HG03342 (cell line): ENCODE data around the gene ADSL.
A peak's percentile ranks its signal among the peaks of the same experiment; 100 is the strongest.

Experiments used
- ATAC-seq: cut with Tn5 transposase; IDR thresholded peaks from one replicate; pipeline ENCODE4 v1.9.1; 2021; ENCODE audit warnings: mild to moderate bottlenecking, moderate library complexity; ENCODE audit not compliant: unreplicated experiment

Gene ADSL

DNA sequence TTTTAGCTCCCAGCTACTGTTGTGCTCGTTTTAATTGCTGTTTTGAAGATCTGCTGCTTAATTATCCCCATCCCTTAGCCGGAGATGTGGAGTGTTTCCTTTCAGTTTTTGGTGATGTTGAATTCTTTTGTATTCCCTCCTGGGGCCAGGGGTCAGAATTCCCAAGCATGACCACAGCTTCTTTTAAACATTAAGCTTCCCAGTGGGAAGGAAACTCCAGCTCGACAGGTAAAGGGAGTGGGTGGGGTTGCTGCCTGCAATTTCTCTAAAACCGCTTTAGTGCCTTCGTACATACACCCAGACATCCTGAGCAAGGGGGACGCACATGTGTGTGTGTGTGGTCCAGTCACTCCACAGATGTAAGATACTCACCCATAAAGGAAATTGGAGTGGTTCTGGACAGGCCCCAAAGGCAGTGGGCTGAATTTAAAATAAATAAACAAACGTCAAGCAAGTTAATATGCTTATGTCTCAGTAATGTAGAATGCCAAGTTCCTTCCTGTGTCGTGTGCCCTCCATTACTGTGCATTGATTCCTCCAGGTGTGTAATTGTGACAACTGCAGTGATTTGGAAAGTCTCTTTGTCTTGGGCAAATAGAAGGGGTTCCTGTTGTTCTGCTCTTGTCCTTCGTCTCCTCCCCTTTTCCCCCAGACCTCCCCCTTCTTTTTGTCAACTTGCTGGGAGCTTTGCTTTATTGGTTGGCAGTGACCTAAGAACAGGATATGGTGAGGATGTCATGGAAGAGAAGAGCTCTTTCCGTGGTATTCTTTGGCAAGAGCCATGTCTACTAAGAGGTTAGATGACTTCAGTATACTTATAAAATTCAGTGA is 19.2 kb upstream of the ADSL start:
- no peak for ATAC-seq

DNA sequence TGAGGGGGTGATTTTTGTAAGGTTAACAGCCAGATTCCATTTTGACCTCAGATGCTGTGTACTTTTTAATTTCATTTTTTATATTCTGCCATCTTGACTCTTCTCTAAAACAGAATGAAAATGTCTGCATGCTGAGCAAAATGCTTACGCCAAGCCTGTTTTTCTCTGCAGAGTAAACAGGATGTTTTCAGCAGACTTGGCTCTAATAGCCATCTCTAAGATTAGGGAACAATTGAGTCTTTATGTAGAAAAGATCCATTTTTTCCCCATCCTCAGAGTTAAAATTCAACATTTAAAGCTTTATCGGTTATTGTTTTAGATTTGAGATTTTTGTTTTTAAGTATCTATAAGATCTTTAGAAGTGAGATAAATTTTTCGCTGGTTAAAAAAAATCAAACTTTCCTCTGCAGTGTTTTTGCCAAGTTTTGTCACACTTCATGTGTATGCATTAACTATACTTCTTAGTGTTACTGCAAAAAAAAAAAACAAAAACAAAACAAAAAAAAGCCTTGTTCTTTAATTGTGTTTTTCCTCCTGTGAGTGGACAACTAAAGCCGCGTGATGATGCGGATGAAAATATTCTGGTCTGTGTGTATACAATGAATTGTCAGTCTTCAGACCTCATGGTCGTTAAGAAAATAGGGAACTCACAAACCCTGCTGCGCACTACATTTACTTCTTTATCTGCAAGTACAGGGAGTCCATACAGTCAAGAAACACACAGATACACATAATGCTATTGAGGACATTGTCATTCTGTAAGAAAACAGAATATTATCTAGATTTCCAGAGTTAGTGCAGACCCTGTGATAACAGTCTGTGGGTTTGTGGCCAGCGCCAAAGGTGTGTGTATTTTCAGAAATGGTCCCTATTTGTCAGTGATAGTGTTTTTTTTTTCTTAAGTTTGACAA is 17.5 kb upstream of the ADSL start:
- ATAC-seq: no peak

DNA sequence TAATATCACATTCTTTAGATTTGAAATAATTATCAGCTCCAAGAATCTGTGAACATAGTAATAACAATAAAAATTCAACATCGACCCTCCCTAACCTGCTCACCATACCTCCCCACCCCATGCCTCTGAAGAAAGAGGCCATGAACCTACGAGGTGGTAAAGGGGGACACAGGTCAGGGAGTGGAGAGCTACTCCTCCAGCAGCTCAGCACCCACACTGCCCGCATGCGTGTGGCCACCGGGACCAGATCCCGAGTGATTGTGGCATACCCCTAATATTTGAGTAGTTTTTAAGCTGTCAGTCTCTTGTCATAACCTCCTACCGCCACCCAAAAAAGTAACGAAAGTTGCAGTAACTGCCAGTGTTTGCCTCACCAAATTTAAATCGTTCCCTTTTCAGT is 16.8 kb upstream of the ADSL start:
- ATAC-seq: no peak

DNA sequence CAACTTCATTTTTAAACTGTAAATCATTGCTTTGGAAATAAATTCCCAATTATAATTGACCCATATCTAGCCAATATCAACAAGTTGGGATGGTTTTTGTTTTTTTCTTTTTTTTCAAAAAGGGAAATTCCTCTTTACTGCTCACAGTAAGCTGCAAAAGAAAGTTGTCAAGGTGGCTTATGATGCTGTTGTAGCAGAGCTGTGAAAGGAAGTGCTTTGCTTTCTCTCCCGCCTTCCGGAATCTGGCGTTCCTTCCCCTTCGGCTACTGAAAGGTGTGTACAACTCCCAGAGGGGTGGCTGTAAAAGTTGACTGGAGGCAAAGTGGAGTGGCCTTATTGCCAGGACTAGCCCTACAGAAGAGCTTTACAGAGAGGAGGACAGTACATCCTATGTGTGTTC is 16.2 kb upstream of the ADSL start:
- no peak for ATAC-seq

DNA sequence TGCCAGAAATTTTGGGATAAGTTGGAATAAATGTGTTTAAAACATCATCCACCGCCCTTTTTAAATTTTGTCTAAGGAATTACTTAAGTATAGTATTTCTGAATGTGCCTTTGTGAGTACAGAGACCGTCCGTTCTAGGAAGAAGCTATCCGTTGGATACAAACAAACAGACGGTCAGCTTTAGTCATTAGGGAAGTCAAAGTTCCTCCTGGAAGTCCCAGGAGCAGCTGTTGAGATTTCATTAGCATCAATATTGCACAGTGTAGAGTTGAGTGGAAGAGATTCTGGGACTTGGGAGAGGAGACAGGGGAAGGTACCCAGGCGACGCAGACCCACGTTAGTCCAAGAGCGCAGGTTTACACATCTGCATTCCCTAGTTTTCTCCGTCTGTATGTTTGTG is 15.7 kb upstream of the ADSL start:
- ATAC-seq: no peak

DNA sequence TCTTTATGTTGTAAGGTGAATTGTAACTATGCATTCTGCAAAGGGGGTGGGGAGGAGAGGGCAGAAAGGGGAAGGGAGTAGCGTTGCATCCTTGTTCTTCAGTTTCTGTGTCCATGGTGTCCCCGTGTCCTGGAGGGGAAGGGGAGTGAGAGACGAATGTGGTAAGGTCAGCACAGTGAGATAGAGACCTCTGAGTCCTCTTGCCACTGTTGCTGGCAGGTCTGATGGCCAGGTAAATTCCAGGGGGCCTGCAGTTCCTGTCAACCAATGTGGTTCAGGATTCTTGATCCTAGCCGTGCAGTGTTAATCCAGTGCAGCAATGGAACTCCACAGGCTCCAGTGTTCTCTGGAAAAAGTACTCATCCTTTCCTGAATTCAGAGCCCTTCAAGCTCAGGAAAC is 14.6 kb upstream of the ADSL start:
- ATAC-seq: no peak

DNA sequence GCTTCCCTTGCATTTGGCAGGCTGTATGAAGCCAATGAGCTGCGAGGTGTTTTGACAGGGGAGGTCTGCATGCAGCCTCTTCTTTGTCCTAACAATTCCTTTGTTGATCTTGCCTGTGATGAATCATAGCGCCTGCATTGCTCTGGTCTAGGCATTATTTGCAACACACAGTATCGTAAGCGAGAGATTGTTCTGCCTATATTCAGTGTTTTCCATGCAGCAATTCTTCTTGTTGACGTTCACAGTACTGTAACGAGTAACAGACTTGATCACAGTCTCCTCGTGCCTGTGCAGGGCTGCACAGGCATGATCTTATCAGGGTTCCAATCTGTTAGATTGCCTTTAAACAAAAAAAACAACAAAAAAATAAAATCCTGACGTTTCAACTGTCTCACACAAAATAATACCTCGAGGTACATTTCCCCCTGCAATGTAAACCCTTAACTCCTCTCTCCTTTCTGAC is 13.9 kb upstream of the ADSL start:
- no peak for ATAC-seq

DNA sequence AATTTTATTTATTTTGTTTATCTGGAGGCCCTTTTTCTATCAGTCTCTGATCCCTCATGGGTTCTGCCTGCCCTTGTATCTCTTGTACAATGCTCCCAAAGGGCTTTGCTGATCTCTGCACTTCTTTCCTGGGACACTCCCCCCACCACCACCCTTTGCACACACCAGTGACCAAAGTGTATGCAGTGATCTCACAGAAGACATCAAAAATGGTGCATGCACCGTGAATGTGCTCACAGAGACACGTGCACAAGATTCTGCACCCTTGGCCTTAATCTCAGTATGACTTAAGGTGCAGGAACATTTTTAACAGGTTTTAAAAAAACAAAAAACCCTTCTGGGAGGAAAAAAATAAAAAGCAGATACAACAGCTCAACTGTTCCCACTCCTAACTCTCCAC is 12.2 kb upstream of the ADSL start:
- no peak for ATAC-seq

DNA sequence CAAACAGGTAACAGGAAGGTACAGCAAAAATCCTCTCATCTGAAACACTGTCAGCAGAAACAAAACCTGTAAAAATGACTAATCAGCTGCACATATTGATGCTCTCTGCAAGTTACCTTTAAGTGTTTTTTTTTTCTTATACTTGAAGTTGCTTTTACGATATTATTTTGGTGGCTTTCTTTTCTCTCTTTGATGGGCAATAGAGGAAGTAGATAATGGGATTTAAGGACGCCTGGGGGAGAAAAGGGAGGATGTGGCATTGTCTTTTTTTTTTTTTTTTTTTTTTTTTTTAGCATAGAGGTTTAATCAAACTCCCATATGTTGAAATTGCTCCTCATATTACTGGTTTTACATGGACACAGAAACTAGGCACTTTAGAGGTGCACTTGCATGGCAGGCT is 11.4 kb upstream of the ADSL start:
- ATAC-seq: no peak

DNA sequence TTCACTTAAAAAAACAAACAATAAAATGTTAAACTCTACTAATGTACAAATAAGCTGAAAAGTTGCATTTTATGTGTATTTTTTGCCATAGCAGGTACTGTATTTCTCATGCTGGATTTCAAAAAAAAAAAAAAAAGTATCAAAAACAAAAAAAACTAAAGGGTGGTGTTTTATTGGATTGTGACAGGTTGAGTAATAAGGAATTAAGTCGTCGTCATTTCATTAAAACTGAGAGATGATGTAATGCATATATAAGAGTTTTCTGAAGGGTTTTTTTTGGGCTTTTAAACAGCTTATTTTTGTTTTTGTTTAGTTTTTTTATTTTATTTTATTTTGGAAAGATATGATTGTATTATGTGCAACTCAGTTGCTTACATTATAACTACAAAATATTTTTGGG is 10.9 kb upstream of the ADSL start:
- no peak for ATAC-seq

DNA sequence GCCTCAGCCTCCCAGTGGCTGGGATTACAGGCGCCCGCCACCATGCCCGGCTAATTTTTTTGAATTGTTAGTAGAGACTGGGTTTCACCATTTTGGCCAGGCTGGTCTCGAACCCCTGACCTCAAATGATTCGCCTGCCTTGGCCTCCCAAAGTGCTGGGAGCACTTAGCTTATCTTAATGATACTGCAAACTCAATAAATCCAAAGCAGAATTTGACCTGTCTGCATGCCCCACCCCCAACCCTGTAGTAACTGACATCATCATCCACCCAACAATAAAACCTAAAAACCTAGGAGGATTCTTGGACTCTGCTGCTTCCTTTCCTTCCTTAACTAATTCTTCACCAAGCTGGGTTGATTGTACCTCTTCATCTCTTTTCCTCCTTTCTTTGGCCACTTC is 6.3 kb upstream of the ADSL start:
- no peak for ATAC-seq

DNA sequence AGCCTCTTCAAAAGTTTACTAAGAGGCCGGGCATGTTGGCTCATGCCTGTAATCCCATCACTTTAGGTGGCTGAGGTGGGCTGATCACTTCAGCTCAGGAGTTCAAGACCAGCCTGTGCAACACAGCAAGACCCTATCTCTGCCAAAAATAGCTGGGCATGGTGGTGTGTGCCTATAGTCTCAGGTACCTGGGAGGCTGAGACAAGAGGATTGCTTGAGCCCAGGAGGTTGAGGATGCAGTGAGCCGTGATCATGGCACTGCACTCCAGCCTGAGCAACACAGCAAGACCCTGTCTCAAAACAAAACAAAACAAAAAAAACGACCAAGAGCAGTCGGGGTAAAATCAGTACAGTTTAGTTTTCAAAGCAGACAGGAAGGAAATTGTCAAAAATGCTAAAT is 4.7 kb upstream of the ADSL start:
- no peak for ATAC-seq

DNA sequence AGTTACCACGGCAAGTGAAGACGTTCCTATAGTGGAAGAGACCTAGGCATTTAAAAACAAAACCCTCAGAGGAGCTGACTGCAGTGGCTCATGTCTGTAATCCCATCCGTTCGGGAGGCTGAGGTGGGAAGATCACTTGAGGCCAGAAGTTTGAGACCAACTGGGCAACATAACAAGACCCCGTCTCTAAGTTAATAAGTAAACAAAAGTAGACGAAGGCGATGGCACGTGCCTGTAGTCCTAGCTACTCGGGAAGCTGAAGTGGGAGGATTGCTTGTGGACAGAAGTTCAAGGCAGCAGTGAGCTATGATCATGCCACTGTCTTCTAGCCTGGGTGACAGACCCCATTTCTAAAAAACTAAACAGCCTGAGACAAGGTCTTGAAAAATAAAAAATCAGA is 3.8 kb upstream of the ADSL start:
- ATAC-seq: no peak

DNA sequence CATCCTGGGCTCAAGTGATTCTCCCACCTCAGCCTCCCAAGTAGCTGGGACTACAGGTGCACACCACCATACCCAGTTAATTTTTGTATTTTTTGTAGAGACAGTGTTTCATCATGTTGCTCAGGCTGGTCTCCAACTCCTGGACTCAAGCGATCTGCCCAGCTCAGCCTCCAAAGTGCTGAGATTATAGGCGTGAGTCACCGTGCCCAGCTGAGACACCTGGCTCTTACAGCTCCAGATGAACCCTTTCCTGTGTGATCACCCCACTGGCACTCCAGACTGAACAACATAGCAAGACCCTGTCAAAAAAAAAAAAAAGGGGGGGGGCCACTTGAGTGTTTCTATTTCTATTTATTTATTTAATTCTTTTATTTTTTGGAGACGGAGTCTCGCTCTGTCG is 1.0 kb upstream of the ADSL start:
- no peak for ATAC-seq

DNA sequence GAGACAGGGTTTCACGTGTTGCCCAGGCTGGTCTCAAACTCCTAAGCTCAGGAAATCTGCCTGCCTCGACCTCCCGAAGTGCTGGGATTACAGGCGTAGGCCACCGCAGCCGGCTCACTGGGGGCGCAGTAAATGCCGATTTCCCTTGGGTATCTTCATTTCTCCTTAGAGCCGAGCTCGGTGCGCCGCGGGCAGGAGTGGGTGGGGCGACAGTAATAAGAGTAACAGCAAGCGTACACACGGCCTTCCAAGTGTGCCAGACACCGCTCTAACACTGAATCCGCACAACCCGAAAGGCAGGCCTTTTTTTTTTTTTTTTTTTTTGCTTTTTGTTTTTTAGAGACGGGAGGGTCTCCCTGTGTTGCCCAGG is 500 bp upstream of the ADSL start:
- peak; percentile 14 for ATAC-seq

DNA sequence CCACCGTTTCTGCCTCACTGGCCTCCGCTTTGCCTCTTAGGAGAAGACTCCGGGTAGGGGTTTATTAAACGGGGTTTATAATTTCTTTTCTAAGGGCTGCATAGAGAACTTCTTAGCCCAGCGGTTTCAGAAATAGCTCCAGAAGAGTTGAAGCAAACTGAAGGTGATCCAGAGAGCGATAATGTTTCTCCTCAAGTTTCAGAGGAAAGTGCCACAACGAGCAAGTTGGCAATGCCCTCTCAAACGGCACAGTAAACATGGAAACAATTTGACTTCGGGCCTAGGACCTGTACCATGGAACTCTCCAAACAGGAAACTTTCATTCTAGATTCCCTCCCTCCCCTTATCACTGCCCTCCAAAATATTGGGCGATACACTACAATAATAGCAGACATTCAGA is 1.0 kb downstream of the ADSL start:
- ATAC-seq: no peak

DNA sequence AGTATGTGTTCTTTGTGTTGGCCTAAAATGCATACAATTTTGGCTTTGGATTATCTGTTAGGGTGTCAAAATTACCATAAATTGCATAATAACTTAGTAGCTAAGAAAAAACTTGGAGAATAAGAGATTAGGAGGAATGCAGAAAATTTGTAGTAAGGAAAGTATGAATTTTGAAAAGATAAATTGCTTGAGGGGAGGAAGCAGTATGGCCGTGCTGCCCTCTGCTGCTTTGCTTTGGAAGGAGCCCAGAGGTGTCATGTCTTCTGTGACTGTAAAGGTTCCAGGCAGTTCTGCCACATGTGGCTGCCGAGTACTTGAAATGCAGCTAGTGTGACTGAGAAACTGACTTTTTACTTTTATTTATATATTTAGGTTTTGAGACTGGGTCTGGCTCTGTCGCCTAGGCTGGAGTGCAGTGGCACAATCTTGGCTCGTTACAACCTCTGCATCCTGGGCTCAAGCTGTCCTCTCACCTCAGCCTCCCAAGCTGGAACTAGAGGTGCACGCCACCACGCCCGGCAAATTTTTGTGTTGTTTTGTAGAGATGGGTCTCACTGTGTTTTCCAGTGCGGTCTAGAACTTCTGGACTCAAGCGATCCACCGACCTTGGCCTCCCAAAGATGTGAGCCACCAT is 1.8 kb downstream of the ADSL start:
- ATAC-seq: no peak

DNA sequence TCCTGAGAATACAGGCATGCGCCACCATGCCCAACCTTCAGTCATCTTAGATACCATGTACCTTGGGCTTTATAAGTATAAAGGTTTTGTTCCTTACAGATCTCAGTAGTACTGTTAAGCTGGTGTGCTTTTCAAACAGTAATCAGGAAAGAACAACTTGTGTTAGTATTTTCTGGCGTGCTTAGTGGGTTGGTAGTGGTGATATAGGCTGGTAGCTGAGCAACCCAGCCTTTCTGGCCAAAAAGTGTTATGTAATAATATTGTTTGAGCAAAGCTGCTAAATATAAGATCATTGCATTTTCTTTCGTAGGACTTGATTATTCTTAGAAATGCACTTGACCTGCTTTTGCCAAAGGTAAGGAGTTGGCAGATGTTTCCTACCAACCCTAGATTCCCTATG is 6.5 kb downstream of the ADSL start:
- no peak for ATAC-seq

DNA sequence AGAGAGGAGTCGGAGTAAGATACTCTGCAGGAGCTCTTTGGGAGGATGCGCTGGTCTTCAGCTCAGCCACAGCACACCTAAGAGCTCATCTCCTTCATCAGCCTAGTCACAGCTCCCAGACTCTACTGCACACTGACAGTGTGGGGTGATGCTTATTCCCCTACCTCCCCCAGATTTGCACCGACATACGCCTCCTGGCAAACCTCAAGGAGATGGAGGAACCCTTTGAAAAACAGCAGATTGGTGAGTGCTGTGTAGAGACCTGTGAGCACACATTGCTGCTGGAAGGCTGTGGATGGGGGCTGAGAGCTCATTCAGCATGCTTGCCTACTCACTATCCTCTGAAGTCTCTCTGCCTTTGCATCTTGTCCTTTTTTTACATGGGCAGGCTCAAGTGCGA is 14.8 kb downstream of the ADSL start:
- ATAC-seq: no peak

DNA sequence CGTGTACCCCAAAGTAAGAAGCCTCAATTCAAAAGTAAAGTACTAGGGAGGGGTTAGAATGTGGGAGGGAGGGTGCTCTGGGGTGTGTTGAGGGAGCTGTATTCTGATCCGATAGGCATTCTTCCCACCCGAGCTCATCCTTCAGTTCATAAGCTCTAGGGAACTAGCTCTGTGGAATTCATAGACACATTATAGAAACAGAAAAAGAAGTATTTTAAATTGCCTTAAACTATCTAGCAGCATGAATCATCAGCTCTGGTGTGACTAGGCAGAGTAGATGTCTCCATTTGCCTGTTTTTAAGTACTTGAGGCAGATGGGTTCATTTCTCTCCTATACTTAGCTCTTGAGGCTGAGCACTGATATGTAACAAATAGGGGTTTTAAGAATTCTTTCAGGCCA is 16.8 kb downstream of the ADSL start:
- no peak for ATAC-seq

DNA sequence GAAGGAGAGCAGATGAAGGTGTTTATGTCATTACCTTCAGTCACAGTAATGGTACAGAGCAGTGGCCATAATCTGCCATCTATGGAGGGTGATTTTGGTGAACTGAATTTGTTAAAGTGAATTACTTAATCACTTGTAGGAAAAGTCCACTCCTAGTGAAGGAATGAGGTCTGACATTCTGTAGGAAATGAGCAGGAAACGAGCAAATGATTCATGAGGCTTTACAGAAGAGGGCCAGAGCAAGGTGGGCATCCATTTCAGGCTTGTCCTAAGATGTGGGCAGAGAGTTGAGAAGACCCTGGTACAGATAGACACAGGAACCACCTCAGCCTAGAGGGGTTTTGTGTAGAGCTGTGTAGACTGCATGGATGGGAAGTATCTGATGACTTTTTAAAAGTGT is 18.1 kb downstream of the ADSL start:
- no peak for ATAC-seq

DNA sequence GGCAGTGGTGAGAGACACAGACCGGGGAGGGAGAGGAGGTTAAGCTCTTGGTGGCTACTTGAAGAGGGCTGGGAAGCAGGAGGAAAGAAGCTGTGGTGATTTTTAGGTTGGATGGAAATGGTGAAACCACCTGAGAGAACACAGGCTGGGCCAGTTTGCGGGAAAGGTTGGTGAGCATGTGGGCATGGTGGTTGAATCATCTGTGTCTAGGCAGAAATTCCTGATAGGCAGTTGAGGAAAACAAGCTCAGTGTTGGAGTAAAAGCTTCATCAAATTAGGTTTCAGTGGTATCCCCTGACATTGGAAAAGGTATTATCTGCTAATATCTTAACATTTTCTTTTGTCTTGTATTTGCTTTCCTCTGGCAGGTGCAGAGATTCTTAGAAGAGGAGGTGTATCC is 19.8 kb downstream of the ADSL start:
- no peak for ATAC-seq
